ENCODE measurements around the gene MRRF.

DNA sequence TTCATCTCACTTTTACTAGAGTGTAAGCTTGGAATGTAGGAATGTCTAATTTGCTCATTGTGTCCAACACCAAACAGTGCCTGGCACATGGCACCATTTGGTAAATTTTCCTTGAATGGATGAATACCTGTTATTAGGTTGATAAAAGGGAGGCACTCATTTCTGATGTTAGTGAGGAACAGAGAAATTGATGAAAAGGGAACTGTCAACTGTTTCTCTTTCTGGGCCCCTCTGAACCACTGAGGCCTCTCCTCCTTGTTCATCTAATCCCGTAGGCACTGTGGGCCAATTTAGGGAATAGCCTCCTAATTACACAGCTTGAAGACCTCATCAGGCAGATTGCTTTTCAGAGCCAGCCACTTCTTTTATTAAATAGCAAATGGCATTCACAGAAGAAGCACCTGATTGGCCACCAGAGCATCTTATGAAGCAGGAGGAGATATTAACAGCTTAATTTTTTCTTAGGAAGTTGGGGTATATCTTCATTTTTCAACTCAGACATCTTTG lies 22.6 kb downstream of the MRRF start:
- TF ChIP-seq, protein P1, sequence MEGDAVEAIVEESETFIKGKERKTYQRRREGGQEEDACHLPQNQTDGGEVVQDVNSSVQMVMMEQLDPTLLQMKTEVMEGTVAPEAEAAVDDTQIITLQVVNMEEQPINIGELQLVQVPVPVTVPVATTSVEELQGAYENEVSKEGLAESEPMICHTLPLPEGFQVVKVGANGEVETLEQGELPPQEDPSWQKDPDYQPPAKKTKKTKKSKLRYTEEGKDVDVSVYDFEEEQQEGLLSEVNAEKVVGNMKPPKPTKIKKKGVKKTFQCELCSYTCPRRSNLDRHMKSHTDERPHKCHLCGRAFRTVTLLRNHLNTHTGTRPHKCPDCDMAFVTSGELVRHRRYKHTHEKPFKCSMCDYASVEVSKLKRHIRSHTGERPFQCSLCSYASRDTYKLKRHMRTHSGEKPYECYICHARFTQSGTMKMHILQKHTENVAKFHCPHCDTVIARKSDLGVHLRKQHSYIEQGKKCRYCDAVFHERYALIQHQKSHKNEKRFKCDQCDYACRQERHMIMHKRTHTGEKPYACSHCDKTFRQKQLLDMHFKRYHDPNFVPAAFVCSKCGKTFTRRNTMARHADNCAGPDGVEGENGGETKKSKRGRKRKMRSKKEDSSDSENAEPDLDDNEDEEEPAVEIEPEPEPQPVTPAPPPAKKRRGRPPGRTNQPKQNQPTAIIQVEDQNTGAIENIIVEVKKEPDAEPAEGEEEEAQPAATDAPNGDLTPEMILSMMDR (IDR thresholded peaks at IDR 0.05) = no peak
- no peak for TF ChIP-seq EZH2 (IDR thresholded peaks at IDR 0.05)
